Neural cell (in vitro differentiated cells): ENCODE results near the gene NCF2.
"Not testable (repeated sequence)": the region's sequence is repeated elsewhere in the genome, so short reads cannot be mapped to it uniquely, and the experiment has no call there.

Source experiments
- EZH2 ChIP-seq: fragments of 200-600, 300-800 bp; shearing (Covaris generic), sonication (generic); IDR thresholded peaks from 2 replicates; pipeline ENCODE4 v1.6.1; 2014; ENCODE audit warnings: antibody characterized with exemption, low read length, borderline replicate concordance, mild to moderate bottlenecking; ENCODE audit not compliant: insufficient read depth, poor library complexity, severe bottlenecking
- TF ChIP-seq, protein P1 (sequence below): fragments of 450-650 bp; IDR thresholded peaks from 2 replicates; pipeline ENCODE4 v1.5.1; 2014; ENCODE audit warnings: antibody characterized with exemption, mild to moderate bottlenecking, moderate library complexity; ENCODE audit not compliant: poor library complexity, severe bottlenecking

DNA sequence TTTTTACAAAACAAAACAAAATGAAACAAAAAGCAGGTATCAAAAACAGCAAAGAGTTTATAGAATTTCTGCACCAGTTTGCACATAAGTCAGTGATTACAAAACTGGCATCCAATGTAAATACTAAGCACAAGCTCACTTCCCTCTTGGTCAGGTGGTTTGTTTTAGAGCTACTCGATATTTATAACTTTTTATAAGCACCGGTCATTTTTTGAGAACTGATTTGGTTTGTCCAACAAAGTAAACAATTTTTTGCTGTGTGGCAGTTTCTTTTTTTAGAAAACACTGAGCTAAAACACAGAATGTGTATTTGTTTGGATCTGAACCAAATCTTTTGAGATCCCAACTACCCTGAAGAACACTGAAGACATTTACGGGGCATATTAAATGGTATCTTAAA, 36.0 kb upstream of the NCF2 start:
- TF ChIP-seq, protein P1, sequence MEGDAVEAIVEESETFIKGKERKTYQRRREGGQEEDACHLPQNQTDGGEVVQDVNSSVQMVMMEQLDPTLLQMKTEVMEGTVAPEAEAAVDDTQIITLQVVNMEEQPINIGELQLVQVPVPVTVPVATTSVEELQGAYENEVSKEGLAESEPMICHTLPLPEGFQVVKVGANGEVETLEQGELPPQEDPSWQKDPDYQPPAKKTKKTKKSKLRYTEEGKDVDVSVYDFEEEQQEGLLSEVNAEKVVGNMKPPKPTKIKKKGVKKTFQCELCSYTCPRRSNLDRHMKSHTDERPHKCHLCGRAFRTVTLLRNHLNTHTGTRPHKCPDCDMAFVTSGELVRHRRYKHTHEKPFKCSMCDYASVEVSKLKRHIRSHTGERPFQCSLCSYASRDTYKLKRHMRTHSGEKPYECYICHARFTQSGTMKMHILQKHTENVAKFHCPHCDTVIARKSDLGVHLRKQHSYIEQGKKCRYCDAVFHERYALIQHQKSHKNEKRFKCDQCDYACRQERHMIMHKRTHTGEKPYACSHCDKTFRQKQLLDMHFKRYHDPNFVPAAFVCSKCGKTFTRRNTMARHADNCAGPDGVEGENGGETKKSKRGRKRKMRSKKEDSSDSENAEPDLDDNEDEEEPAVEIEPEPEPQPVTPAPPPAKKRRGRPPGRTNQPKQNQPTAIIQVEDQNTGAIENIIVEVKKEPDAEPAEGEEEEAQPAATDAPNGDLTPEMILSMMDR: not testable (repeated sequence)
- TF ChIP-seq EZH2: not testable (repeated sequence)
